IMR-90 (cell line): ENCODE measurements around the gene TLR9.

Experiments
- CEBPB ChIP-seq: IDR thresholded peaks from 2 replicates; pipeline ENCODE4 v1.6.1; 2012; ENCODE audit warnings: low read depth, low read length, improper control_type of control experiment
- MAZ ChIP-seq: IDR thresholded peaks from 2 replicates; pipeline ENCODE4 v1.6.1; 2012; ENCODE audit warnings: low read depth, mild to moderate bottlenecking, low read length, improper control_type of control experiment, moderate library complexity, borderline replicate concordance
- MXI1 ChIP-seq: IDR thresholded peaks from 2 replicates; pipeline ENCODE4 v1.6.1; 2012; ENCODE audit warnings: low read depth, mild to moderate bottlenecking, low read length, moderate library complexity, borderline replicate concordance
- POLR2A ChIP-seq: IDR thresholded peaks from 2 replicates; pipeline ENCODE4 v1.6.1; 2012; ENCODE audit warnings: mild to moderate bottlenecking, low read depth, low read length
- RAD21 ChIP-seq: IDR thresholded peaks from 2 replicates; pipeline ENCODE4 v1.6.1; 2012; ENCODE audit warnings: low read length, improper control_type of control experiment
- RCOR1 ChIP-seq: IDR thresholded peaks from 2 replicates; pipeline ENCODE4 v1.6.1; 2012; ENCODE audit warnings: mild to moderate bottlenecking, low read length, improper control_type of control experiment; ENCODE audit not compliant: insufficient replicate concordance
- RFX5 ChIP-seq: IDR thresholded peaks from 2 replicates; pipeline ENCODE4 v1.8.0; 2012; ENCODE audit warnings: low read depth, mild to moderate bottlenecking, low read length, moderate library complexity
- TF ChIP-seq, protein P1 (sequence below): conservative IDR thresholded peaks from 2 replicates; pipeline ENCODE4 v1.5.1; 2012; ENCODE audit warnings: mild to moderate bottlenecking, low read depth, low read length, improper control_type of control experiment
- TF ChIP-seq, protein P2 (sequence below): fragments of 150-350 bp; IDR thresholded peaks from 2 replicates; pipeline ENCODE4 v1.6.1; 2017; ENCODE audit warnings: mild to moderate bottlenecking, antibody characterized with exemption, low read length, low read depth

DNA sequence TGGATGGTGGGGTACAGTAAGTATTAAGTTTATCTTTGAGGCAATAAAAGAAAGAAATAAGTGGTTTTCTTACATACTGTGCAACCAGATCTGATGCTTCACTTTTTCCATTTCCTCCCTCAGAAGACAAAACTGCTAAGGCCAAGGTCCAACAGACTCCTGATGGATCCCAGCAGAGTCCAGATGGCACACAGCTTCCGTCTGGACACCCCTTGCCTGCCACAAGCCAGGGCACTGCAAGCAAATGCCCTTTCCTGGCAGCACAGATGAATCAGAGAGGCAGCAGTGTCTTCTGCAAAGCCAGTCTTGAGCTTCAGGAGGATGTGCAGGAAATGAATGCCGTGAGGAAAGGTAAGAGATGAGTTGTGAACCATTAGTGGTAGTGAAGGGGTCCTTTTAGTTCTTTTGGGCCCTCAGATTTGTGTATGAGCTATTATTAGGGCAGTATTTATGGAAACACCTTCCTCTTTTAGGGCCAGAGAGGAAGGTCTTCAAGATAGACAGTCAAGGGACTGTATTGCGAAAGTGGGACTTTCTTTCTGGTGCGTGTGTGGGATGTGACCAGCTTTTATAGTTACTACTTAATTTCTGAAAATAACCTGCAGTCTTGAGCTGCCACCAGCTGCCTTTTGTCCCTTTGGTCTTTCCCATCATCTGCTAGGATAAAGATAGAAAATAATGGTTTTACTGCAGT lies 22.9 kb downstream of the TLR9 start:
- 0 out of 2 replicates have a peak, but pooled peaks have one; percentile 10 for TF ChIP-seq CEBPB
- TF ChIP-seq RAD21: no peak
- TF ChIP-seq, protein P1, sequence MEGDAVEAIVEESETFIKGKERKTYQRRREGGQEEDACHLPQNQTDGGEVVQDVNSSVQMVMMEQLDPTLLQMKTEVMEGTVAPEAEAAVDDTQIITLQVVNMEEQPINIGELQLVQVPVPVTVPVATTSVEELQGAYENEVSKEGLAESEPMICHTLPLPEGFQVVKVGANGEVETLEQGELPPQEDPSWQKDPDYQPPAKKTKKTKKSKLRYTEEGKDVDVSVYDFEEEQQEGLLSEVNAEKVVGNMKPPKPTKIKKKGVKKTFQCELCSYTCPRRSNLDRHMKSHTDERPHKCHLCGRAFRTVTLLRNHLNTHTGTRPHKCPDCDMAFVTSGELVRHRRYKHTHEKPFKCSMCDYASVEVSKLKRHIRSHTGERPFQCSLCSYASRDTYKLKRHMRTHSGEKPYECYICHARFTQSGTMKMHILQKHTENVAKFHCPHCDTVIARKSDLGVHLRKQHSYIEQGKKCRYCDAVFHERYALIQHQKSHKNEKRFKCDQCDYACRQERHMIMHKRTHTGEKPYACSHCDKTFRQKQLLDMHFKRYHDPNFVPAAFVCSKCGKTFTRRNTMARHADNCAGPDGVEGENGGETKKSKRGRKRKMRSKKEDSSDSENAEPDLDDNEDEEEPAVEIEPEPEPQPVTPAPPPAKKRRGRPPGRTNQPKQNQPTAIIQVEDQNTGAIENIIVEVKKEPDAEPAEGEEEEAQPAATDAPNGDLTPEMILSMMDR: no peak
- no peak for TF ChIP-seq POLR2A
- TF ChIP-seq RFX5: no peak
- no peak for TF ChIP-seq MAZ
- TF ChIP-seq RCOR1: no peak
- TF ChIP-seq, protein P2, sequence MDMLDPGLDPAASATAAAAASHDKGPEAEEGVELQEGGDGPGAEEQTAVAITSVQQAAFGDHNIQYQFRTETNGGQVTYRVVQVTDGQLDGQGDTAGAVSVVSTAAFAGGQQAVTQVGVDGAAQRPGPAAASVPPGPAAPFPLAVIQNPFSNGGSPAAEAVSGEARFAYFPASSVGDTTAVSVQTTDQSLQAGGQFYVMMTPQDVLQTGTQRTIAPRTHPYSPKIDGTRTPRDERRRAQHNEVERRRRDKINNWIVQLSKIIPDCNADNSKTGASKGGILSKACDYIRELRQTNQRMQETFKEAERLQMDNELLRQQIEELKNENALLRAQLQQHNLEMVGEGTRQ: no peak
- TF ChIP-seq MXI1: no peak
